K562 (cell line): ENCODE results near the gene GRB2. TPM values are rescaled to one million over a fixed set of nuclear protein-coding genes. Genes with fewer than 3 reads are reported as not detected.

Experiments
- CEBPB ChIP-seq: fragments of 450-650 bp; IDR thresholded peaks from 2 replicates; pipeline ENCODE4 v1.6.1; 2016; ENCODE audit warnings: missing genetic modification characterization, missing compliant biosample characterization
- CHD2 ChIP-seq: IDR thresholded peaks from 2 replicates; pipeline ENCODE4 v1.6.1; 2011; ENCODE audit warnings: low read depth, low read length
- DIDO1 ChIP-seq: fragments of 450-650 bp; IDR thresholded peaks from 2 replicates; pipeline ENCODE4 v1.6.1; 2016; ENCODE audit warnings: low read depth, missing biosample characterization, missing genetic modification characterization
- FOXA3 ChIP-seq, 2 experiments: fragments of 450-650 bp in 1 of 2; sonication (generic) in 1 of 2; formaldehyde crosslinking; IDR thresholded peaks in 1 of 2; conservative IDR thresholded peaks in 1 of 2; 2 replicates each; pipeline versions ENCODE4 v1.4.0 to v1.8.0; 2020 to 2022; ENCODE audit warnings: mild to moderate bottlenecking in 2 of 2, missing genetic modification reagents in 1 of 2
- GATA2 ChIP-seq: sonication (generic); formaldehyde crosslinking; IDR thresholded peaks from 2 replicates; pipeline ENCODE4 v1.4.0; 2020; ENCODE audit warnings: mild to moderate bottlenecking, missing genetic modification reagents
- HEY1 ChIP-seq: fragments of 250-450 bp; sonication (Bioruptor Pico); IDR thresholded peaks from 2 replicates; pipeline ENCODE4 v1.5.0; 2020; ENCODE audit warnings: mild to moderate bottlenecking, moderate library complexity, borderline replicate concordance
- LEF1 ChIP-seq: fragments of 450-650 bp; IDR thresholded peaks from 2 replicates; pipeline ENCODE4 v1.6.1; 2016; ENCODE audit warnings: mild to moderate bottlenecking
- MAX ChIP-seq: sonication (generic); formaldehyde crosslinking; IDR thresholded peaks from 2 replicates; pipeline ENCODE4 v1.9.0; 2022; ENCODE audit warnings: mild to moderate bottlenecking, missing genetic modification reagents
- MAZ ChIP-seq, 2 experiments: fragments of 450-650 bp in 1 of 2; sonication (generic) in 1 of 2; formaldehyde crosslinking; IDR thresholded peaks in 1 of 2; conservative IDR thresholded peaks in 1 of 2; 2 replicates each; pipeline versions ENCODE4 v1.4.0 to v1.5.0; 2020; ENCODE audit warnings: mild to moderate bottlenecking in 1 of 2, missing genetic modification reagents in 1 of 2
- MBD1 ChIP-seq: fragments of 250-450 bp; sonication (Bioruptor Pico); IDR thresholded peaks from 2 replicates; pipeline ENCODE4 v1.8.0; 2022; ENCODE audit warnings: inconsistent platforms
- NCOA4 ChIP-seq: fragments of 450-650 bp; IDR thresholded peaks from 2 replicates; pipeline ENCODE4 v1.6.1; 2018; ENCODE audit warnings: mild to moderate bottlenecking; ENCODE audit not compliant: partially characterized antibody
- PBX2 ChIP-seq, 2 experiments: IDR thresholded peaks in 1 of 2; conservative IDR thresholded peaks in 1 of 2; 2 replicates each; pipeline ENCODE4 v1.6.1; 2016; ENCODE audit warnings: low read depth in 2 of 2, mild to moderate bottlenecking in 1 of 2, missing compliant biosample characterization in 1 of 2, missing genetic modification characterization in 1 of 2, moderate library complexity in 1 of 2
- POLR2AphosphoS5 ChIP-seq: IDR thresholded peaks from 2 replicates; pipeline ENCODE4 v1.6.1; 2011; ENCODE audit warnings: mild to moderate bottlenecking, low read depth, low read length, moderate library complexity; ENCODE audit not compliant: control insufficient read depth, insufficient read depth
- RNF2 ChIP-seq: sonication (generic); IDR thresholded peaks from 2 replicates; pipeline ENCODE4 v1.6.1; 2016
- TEAD4 ChIP-seq, 2 experiments: sonication (generic) in 1 of 2; formaldehyde crosslinking in 1 of 2; IDR thresholded peaks; 2 replicates each; pipeline versions ENCODE4 v1.6.1 to v1.8.0; 2012 to 2022; ENCODE audit warnings: borderline replicate concordance in 1 of 2, inconsistent platforms in 1 of 2, low read length in 1 of 2, mild to moderate bottlenecking in 1 of 2, missing genetic modification reagents in 1 of 2
- TRIM28 ChIP-seq: fragments of 450-650 bp; IDR thresholded peaks from 2 replicates; pipeline ENCODE4 v1.6.1; 2017
- ZBTB7A ChIP-seq: IDR thresholded peaks from 2 replicates; pipeline ENCODE4 v1.6.1; 2011; ENCODE audit warnings: low read depth, mild to moderate bottlenecking, low read length, moderate library complexity, borderline replicate concordance; ENCODE audit not compliant: control insufficient read depth
- ZEB2 ChIP-seq: fragments of 450-650 bp; IDR thresholded peaks from 2 replicates; pipeline ENCODE4 v1.6.1; 2016
- ZNF12 ChIP-seq: sonication (generic); formaldehyde crosslinking; IDR thresholded peaks from 2 replicates; pipeline ENCODE4 v1.4.0; 2020; ENCODE audit warnings: mild to moderate bottlenecking, missing genetic modification reagents
- ZNF740 ChIP-seq, 3 experiments: fragments of 200-800 bp in 1 of 3; sonication (Bioruptor generic) in 1 of 3; sonication (generic) in 1 of 3; formaldehyde crosslinking in 1 of 3; IDR thresholded peaks; 2 replicates each; pipeline versions ENCODE4 v1.6.1 to v1.8.0; 2016 to 2022; ENCODE audit warnings: mild to moderate bottlenecking in 2 of 3, missing compliant biosample characterization in 2 of 3, missing genetic modification characterization in 2 of 3, missing genetic modification reagents in 1 of 3
- polyA plus RNA-seq, 8 experiments: library from polyadenylated mRNA; depleted of rRNA in 4 of 8; stranded (reverse) in 5 of 8; unstranded in 3 of 8; fragments of >200 nt; fragmentation: Nextera tagmentation in 2 of 8; fragmentation: Illumina TruSeq in 1 of 8; extraction: Ambion mirVana in 2 of 8; extraction: Trizol in 1 of 8; gene quantifications; 2 replicates each; pipeline versions ENCODE4 v1.2.1 to v1.2.3, GENCODE V29; 2011 to 2014; ENCODE audit warnings: inconsistent platforms in 1 of 8, missing spikeins in 1 of 8
- total RNA-seq, 7 experiments: library from RNA; depleted of rRNA in 6 of 7; stranded (reverse); fragments of >200 nt in 6 of 7; fragmentation: Illumina TruSeq in 2 of 7; extraction: Trizol in 2 of 7; gene quantifications; 2 replicates each; pipeline versions ENCODE4 v1.2.1 to v1.2.3, GENCODE V29; 2011 to 2021; ENCODE audit warnings: low replicate concordance in 1 of 7

GRB2 gene
- total and polyA plus RNA-seq, 9 of the 15 experiments (the other 6 are each of a cell fraction or from before 2014, with no cell fraction given): 57.2 to 136 (median 84.8) TPM

- TF ChIP-seq ZBTB7A: peak; percentile 94
- TF ChIP-seq ZEB2: peak; percentile 68; the same call in 1 of the 2 replicates
- TF ChIP-seq MBD1: no peak
- TF ChIP-seq TEAD4 (IDR thresholded peaks at IDR 0.05; ENCODE audit: low read length): peak; percentile 20; the same call in 1 of the 2 replicates
- no peak for TF ChIP-seq TEAD4 (CRISPR knock-in tag; IDR thresholded peaks at IDR 0.05; ENCODE audit: borderline replicate concordance)
- TF ChIP-seq PBX2 (CRISPR knock-in tag; IDR thresholded peaks at IDR 0.05; ENCODE audit: low read depth): peak; percentile 74
- TF ChIP-seq PBX2 (tag; conservative IDR thresholded peaks at IDR 0.05; ENCODE audit: low read depth): peak; percentile 99
- TF ChIP-seq RNF2: peak; percentile 74; the same call in 1 of the 2 replicates
- peak; percentile 58; the same call in 1 of the 2 replicates for TF ChIP-seq HEY1 (CRISPR knock-in tag)
- TF ChIP-seq FOXA3 (CRISPR knock-in tag; conservative IDR thresholded peaks at IDR 0.05 in 1 of 2, IDR thresholded peaks at IDR 0.05 in 1 of 2): no peak; a peak in 1 of 4 replicates
- no peak for TF ChIP-seq ZNF740 (CRISPR knock-in tag; IDR thresholded peaks at IDR 0.05)
- TF ChIP-seq ZNF740 (tag; IDR thresholded peaks at IDR 0.05): no peak
- no peak for TF ChIP-seq GATA2 (CRISPR knock-in tag)
- no peak for TF ChIP-seq NCOA4
- peak; percentile 91 for TF ChIP-seq MAX (CRISPR knock-in tag)
- TF ChIP-seq ZNF12 (CRISPR knock-in tag): 0 out of 2 replicates have a peak, but pooled peaks have one; percentile 11
- no peak for TF ChIP-seq CEBPB (tag)
- TF ChIP-seq CHD2: peak; percentile 87
- TF ChIP-seq LEF1: no peak
- no peak for TF ChIP-seq DIDO1 (tag)
- peak; percentile 52 to 63 for TF ChIP-seq MAZ (CRISPR knock-in tag; conservative IDR thresholded peaks at IDR 0.05 in 1 of 2, IDR thresholded peaks at IDR 0.05 in 1 of 2)
- 0 out of 2 replicates have a peak, but pooled peaks have one; percentile 18 for TF ChIP-seq TRIM28
- TF ChIP-seq POLR2AphosphoS5: peak; percentile 26; the same call in 1 of the 2 replicates
These were observed 116.2 kb downstream of the GRB2 start, which contains the start of gene SLC25A19 (continued) for GRCh38 chr17:75289115-75289831.
